ENCODE data around the gene SERPINB8. TPM values are rescaled to one million over a fixed set of nuclear protein-coding genes. Genes with fewer than 3 reads are reported as not detected.

SERPINB8 gene
- total RNA-seq, 1 experiment from 2014 or later, result 2.0 TPM

GRCh38 chr18:63975628-63976027, 5.7 kb downstream of the SERPINB8 start:
- in situ Hi-C loops (cut with HindIII; ENCODE audit: low pct_unique_long_range_greater_than_20kb, low sequenced_read_pairs), result no loop called here
- BruUV-seq (replicated peaks), result no TSS peak

DNA sequence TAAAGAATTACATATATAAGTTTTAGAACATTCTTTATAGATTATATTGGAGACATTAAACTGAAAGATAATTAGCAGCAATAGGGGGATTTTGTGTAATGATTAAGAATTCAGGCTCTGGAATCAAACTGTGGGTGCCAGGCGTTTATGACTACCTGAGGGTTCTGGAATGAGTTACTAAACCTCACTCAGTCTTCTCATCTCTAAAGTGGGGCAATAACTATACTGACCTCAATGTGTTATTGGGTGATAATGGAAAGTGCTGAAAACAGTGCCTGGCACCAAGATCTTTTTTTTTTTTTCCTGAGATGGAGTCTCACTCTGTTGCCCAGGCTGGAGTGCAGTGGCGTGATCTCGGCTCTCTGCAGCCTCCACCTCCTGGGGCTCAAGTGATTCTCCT, 7.2 kb downstream of the SERPINB8 start:
- ATAC-seq (no peak), DNase-seq (ENCODE audit: low read depth, low spot score) (no peak)
- TF ChIP-seq, protein P1, sequence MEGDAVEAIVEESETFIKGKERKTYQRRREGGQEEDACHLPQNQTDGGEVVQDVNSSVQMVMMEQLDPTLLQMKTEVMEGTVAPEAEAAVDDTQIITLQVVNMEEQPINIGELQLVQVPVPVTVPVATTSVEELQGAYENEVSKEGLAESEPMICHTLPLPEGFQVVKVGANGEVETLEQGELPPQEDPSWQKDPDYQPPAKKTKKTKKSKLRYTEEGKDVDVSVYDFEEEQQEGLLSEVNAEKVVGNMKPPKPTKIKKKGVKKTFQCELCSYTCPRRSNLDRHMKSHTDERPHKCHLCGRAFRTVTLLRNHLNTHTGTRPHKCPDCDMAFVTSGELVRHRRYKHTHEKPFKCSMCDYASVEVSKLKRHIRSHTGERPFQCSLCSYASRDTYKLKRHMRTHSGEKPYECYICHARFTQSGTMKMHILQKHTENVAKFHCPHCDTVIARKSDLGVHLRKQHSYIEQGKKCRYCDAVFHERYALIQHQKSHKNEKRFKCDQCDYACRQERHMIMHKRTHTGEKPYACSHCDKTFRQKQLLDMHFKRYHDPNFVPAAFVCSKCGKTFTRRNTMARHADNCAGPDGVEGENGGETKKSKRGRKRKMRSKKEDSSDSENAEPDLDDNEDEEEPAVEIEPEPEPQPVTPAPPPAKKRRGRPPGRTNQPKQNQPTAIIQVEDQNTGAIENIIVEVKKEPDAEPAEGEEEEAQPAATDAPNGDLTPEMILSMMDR (IDR thresholded peaks at IDR 0.05), result no peak
- no peak for TF ChIP-seq POLR2AphosphoS5 (IDR thresholded peaks at IDR 0.05; ENCODE audit: low read depth, low read length)
- Histone ChIP-seq H3K27me3 (ENCODE audit: control insufficient read depth, insufficient read depth, low read length) (no peaks in the 10 kb centered on the region), H3K4me3 (ENCODE audit: low read depth in 2 of 2, low read length in 2 of 2) (no peak overlapping the region), H3K36me3 (ENCODE audit: control insufficient read depth, insufficient read depth, low read length) (no peaks in the 10 kb centered on the region), H3K4me1 (ENCODE audit: control insufficient read depth, insufficient read depth, low read length) (no peaks in the 10 kb centered on the region), H3K9me3 (ENCODE audit: control insufficient read depth, insufficient read depth, low read depth, low read length) (no peaks in the 10 kb centered on the region), H3K27ac (ENCODE audit: low read length) (no peak overlapping the region)
- in situ Hi-C loops (cut with HindIII; ENCODE audit: low pct_unique_long_range_greater_than_20kb, low sequenced_read_pairs), result no loop called here
- CTCF ChIA-PET, result no interaction called here
- intact Hi-C loops (cut with micrococcal nuclease; ENCODE audit: unreplicated experiment), result loop anchor here (5.0 kb wide), 1 partner anchor 85 kb away; no protein-coding TSS in a partner anchor
- POLR2A ChIA-PET, result no interaction called here
- BruUV-seq (replicated peaks), result no TSS peak

More at GRCh38 chr18:63975628-63976027, 5.7 kb downstream of the SERPINB8 start:
- H3K36me3 ChIP-seq (ENCODE audit: control insufficient read depth, insufficient read depth, low read length), result no peaks in the 10 kb centered on the region
- ATAC-seq (no peak), DNase-seq (ENCODE audit: low read depth, low spot score) (no peak)
- ChIA-PET POLR2A (no interaction called here), CTCF (no interaction called here)
- no peak for TF ChIP-seq POLR2AphosphoS5 (IDR thresholded peaks at IDR 0.05; ENCODE audit: low read depth, low read length)
- TF ChIP-seq TCF7L2 (IDR thresholded peaks at IDR 0.05; ENCODE audit: low read depth, low read length), result no peak
- TF ChIP-seq, protein P1 (IDR thresholded peaks at IDR 0.05), result no peak
- TF ChIP-seq SIN3A (IDR thresholded peaks at IDR 0.05; ENCODE audit: borderline replicate concordance, insufficient read depth, low read depth, low read length), result no peak
- TF ChIP-seq, protein P2, sequence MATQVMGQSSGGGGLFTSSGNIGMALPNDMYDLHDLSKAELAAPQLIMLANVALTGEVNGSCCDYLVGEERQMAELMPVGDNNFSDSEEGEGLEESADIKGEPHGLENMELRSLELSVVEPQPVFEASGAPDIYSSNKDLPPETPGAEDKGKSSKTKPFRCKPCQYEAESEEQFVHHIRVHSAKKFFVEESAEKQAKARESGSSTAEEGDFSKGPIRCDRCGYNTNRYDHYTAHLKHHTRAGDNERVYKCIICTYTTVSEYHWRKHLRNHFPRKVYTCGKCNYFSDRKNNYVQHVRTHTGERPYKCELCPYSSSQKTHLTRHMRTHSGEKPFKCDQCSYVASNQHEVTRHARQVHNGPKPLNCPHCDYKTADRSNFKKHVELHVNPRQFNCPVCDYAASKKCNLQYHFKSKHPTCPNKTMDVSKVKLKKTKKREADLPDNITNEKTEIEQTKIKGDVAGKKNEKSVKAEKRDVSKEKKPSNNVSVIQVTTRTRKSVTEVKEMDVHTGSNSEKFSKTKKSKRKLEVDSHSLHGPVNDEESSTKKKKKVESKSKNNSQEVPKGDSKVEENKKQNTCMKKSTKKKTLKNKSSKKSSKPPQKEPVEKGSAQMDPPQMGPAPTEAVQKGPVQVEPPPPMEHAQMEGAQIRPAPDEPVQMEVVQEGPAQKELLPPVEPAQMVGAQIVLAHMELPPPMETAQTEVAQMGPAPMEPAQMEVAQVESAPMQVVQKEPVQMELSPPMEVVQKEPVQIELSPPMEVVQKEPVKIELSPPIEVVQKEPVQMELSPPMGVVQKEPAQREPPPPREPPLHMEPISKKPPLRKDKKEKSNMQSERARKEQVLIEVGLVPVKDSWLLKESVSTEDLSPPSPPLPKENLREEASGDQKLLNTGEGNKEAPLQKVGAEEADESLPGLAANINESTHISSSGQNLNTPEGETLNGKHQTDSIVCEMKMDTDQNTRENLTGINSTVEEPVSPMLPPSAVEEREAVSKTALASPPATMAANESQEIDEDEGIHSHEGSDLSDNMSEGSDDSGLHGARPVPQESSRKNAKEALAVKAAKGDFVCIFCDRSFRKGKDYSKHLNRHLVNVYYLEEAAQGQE (IDR thresholded peaks at IDR 0.05; ENCODE audit: insufficient read depth in 1 of 2, low read depth in 2 of 2, low read length in 1 of 2), result no peak
- H3K27me3 ChIP-seq (ENCODE audit: control insufficient read depth, insufficient read depth, low read length), result no peaks in the 10 kb centered on the region
- no peak overlapping the region for H3K4me3 ChIP-seq (ENCODE audit: low read depth in 2 of 2, low read length in 2 of 2)
- intact Hi-C loops (cut with micrococcal nuclease; ENCODE audit: unreplicated experiment), result loop anchor here (5.0 kb wide), 1 partner anchor 83 kb away; no protein-coding TSS in a partner anchor
- no peak overlapping the region for H3K27ac ChIP-seq (ENCODE audit: low read length)
- H3K9me3 ChIP-seq (ENCODE audit: control insufficient read depth, insufficient read depth, low read depth, low read length), result no peaks in the 10 kb centered on the region
- no peaks in the 10 kb centered on the region; the same call in 1 of the 2 replicates for H3K4me1 ChIP-seq (ENCODE audit: control insufficient read depth, insufficient read depth, low read length)

All from Panc1 (cell line).